Ishikawa (cell line): ENCODE measurements around the gene EGFR.

Experiments used
- CEBPB ChIP-seq: IDR thresholded peaks from 2 replicates; pipeline ENCODE4 v1.6.1; 2012
- CREB1 ChIP-seq: IDR thresholded peaks from 2 replicates; pipeline ENCODE4 v1.6.1; 2012; ENCODE audit warnings: low read depth
- EGR1 ChIP-seq: IDR thresholded peaks from 2 replicates; pipeline ENCODE4 v1.6.1; 2012
- EP300 ChIP-seq: IDR thresholded peaks from 2 replicates; pipeline ENCODE4 v1.6.1; 2012; ENCODE audit warnings: borderline replicate concordance
- FOXM1 ChIP-seq: IDR thresholded peaks from 2 replicates; pipeline ENCODE4 v1.6.1; 2012; ENCODE audit warnings: low read depth, borderline replicate concordance
- MAX ChIP-seq: IDR thresholded peaks from 2 replicates; pipeline ENCODE4 v1.6.1; 2012
- NFIC ChIP-seq: IDR thresholded peaks from 2 replicates; pipeline ENCODE4 v1.6.1; 2012
- RAD21 ChIP-seq: IDR thresholded peaks from 2 replicates; pipeline ENCODE4 v1.6.1; 2012; ENCODE audit warnings: low read depth
- REST ChIP-seq: IDR thresholded peaks from 2 replicates; pipeline ENCODE4 v1.6.1; 2012; ENCODE audit warnings: low read depth, mild to moderate bottlenecking
- TAF1 ChIP-seq: IDR thresholded peaks from 2 replicates; pipeline ENCODE4 v1.6.1; 2012; ENCODE audit warnings: low read depth, mild to moderate bottlenecking
- TCF12 ChIP-seq: IDR thresholded peaks from 2 replicates; pipeline ENCODE4 v1.6.1; 2012; ENCODE audit warnings: low read depth
- TEAD4 ChIP-seq: IDR thresholded peaks from 2 replicates; pipeline ENCODE4 v1.6.1; 2012
- USF1 ChIP-seq: IDR thresholded peaks from 2 replicates; pipeline ENCODE4 v1.6.1; 2012
- YY1 ChIP-seq: IDR thresholded peaks from 2 replicates; pipeline ENCODE4 v1.6.1; 2012; ENCODE audit warnings: low read depth
- ZBTB7A ChIP-seq: IDR thresholded peaks from 2 replicates; pipeline ENCODE4 v1.6.1; 2012; ENCODE audit warnings: low read depth

EGFR gene

GRCh38 chr7:55152516-55152915 lies 133.7 kb downstream of the EGFR start:
- TF ChIP-seq TAF1 (no peak), EP300 (no peak)

DNA sequence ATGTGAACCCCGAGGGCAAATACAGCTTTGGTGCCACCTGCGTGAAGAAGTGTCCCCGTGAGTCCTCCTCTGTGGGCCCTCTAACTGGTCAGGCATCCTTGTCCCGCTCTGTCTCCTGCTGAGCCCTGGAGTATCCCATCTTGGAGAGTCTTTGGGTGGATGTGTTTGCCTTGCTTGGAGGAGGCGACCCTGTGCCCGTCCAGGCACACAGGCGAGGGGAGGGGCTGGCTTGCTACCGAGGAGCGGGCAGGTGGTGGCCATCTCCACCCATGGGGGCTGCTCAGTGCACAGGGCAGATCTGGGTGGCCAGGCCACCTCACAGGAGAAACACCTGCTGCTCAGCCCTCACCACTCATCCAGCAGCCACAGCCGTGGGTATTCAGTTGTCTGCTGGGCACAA lies 135.3 kb downstream of the EGFR start:
- TF ChIP-seq ZBTB7A (no peak), RAD21 (no peak), TAF1 (no peak), FOXM1 (no peak), NFIC (no peak), REST (no peak), USF1 (no peak), EP300 (no peak), TCF12 (no peak), TEAD4 (no peak), CREB1 (no peak), YY1 (no peak), MAX (no peak), EGR1 (no peak), CEBPB (no peak)

GRCh38 chr7:55155351-55156117 lies 136.7 kb downstream of the EGFR start:
- TF ChIP-seq EGR1 (no peak), FOXM1 (no peak), RAD21 (no peak), TAF1 (no peak), TCF12 (no peak)

- TF ChIP-seq EP300, result no peak
- no peak for TF ChIP-seq EGR1
- TF ChIP-seq CREB1, result no peak
- TF ChIP-seq YY1, result no peak
- no peak for TF ChIP-seq CEBPB
- no peak for TF ChIP-seq NFIC
- no peak for TF ChIP-seq TEAD4
- no peak for TF ChIP-seq TAF1
- no peak for TF ChIP-seq USF1
- no peak for TF ChIP-seq ZBTB7A
These were observed 138.3 kb downstream of the EGFR start for GRCh38 chr7:55156919-55157763.

- no peak for TF ChIP-seq MAX
- no peak for TF ChIP-seq YY1
- TF ChIP-seq USF1, result no peak
- no peak for TF ChIP-seq TEAD4
- TF ChIP-seq RAD21, result no peak
- no peak for TF ChIP-seq FOXM1
These were observed 138.9 kb downstream of the EGFR start for GRCh38 chr7:55157764-55158105.

DNA sequence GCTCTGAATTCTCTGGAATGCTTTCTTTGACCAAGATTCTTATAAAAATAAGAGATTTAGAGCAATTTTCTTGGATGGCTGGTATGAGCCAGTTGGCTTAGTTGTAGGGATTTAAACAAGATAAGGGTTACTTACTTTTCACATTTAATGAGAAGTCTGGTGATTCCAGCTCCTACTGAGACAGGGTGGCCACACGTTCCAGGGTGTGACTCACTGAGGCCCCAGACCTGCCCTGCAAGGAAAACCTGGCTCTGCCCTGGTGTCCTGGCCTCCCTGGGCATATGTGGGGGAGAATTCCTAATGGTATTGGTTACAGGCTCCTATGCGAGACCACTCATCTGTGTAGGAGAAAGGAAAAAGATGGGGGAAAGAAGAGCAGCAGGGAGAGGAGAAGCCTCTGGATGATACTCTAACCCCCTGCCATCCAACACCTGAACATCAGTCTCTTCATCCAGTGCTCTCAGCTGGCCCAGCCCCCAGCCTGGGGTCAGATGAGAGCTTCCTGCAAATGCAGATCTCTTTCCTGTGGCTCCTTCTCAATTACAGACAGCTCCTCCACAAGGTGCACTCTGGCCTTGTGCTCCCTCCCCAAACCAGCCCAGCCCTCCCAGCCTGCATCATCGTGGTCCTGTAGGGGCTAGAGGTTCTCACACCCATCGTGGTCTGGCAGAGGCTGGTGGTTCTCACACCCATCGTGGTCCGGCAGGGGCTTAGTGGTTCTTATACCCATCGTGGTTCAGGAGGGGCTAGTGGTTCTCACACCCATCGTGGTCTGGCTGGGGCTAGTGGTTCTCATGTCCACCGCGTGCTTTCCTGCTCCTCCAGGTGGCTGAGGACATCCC lies 139.9 kb downstream of the EGFR start:
- TF ChIP-seq TEAD4, result no peak
- TF ChIP-seq CEBPB, result no peak
- TF ChIP-seq FOXM1, result no peak
- TF ChIP-seq ZBTB7A, result no peak
- no peak for TF ChIP-seq MAX
- TF ChIP-seq TAF1, result no peak
- TF ChIP-seq USF1, result no peak
- no peak for TF ChIP-seq TCF12
